ENCODE data around the gene SYTL3.

Gene SYTL3

DNA sequence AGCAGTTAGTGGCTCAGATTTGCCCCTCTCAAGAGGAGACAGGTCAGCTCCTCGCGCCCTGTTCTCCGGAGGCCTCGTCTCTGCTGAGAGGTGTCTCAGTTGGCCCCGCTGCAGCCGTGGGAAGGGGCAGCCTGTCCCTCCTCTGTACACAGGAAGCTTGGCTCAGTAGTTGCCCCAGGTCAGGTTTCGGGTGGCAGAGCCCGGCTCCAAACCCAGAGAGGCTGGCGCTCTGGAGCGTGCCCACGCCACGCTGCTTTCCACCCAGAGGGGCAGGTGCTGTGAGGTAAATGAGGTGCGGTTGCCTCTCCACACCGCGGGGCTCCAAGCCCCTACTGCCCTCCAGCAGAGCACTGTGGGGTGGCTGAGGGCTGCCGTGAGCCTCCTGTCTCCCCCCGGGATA lies 21.3 kb upstream of the SYTL3 start:
- Histone ChIP-seq H3K36me3 (ENCODE audit: control insufficient read depth, low read length) (peaks cover 21% of the 10 kb centered on the region; the same call in 1 of the 2 replicates), H3K9me3 (ENCODE audit: control insufficient read depth, insufficient read depth, low read length) (no peaks in the 10 kb centered on the region), H3K4me2 (ENCODE audit: low read length) (no peak overlapping the region), H3K4me1 (ENCODE audit: control insufficient read depth, low read length) (no peaks in the 10 kb centered on the region), H3K9me2 (replicated peaks; ENCODE audit: control insufficient read depth, low read length) (no peaks in the 10 kb centered on the region), H3K79me2 (ENCODE audit: control insufficient read depth, low read length) (no peaks in the 10 kb centered on the region), H3K27ac (ENCODE audit: low read depth, low read length) (no peak overlapping the region), H3K27me3 (ENCODE audit: control insufficient read depth, low read length) (no peaks in the 10 kb centered on the region), H4K20me1 (ENCODE audit: control insufficient read depth, insufficient read depth, low read depth, low read length) (no peaks in the 10 kb centered on the region), H3K4me3 (ENCODE audit: low read length) (no peak overlapping the region), H3F3A (ENCODE audit: control insufficient read depth, insufficient read depth) (no peaks in the 10 kb centered on the region)
- TF ChIP-seq, protein P1, sequence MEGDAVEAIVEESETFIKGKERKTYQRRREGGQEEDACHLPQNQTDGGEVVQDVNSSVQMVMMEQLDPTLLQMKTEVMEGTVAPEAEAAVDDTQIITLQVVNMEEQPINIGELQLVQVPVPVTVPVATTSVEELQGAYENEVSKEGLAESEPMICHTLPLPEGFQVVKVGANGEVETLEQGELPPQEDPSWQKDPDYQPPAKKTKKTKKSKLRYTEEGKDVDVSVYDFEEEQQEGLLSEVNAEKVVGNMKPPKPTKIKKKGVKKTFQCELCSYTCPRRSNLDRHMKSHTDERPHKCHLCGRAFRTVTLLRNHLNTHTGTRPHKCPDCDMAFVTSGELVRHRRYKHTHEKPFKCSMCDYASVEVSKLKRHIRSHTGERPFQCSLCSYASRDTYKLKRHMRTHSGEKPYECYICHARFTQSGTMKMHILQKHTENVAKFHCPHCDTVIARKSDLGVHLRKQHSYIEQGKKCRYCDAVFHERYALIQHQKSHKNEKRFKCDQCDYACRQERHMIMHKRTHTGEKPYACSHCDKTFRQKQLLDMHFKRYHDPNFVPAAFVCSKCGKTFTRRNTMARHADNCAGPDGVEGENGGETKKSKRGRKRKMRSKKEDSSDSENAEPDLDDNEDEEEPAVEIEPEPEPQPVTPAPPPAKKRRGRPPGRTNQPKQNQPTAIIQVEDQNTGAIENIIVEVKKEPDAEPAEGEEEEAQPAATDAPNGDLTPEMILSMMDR (IDR thresholded peaks at IDR 0.05; ENCODE audit: low read depth, low read length, poor library complexity, severe bottlenecking) = no peak
- TF ChIP-seq EZH2phosphoT487 (IDR thresholded peaks at IDR 0.05; ENCODE audit: borderline replicate concordance, low read length) = no peak

DNA sequence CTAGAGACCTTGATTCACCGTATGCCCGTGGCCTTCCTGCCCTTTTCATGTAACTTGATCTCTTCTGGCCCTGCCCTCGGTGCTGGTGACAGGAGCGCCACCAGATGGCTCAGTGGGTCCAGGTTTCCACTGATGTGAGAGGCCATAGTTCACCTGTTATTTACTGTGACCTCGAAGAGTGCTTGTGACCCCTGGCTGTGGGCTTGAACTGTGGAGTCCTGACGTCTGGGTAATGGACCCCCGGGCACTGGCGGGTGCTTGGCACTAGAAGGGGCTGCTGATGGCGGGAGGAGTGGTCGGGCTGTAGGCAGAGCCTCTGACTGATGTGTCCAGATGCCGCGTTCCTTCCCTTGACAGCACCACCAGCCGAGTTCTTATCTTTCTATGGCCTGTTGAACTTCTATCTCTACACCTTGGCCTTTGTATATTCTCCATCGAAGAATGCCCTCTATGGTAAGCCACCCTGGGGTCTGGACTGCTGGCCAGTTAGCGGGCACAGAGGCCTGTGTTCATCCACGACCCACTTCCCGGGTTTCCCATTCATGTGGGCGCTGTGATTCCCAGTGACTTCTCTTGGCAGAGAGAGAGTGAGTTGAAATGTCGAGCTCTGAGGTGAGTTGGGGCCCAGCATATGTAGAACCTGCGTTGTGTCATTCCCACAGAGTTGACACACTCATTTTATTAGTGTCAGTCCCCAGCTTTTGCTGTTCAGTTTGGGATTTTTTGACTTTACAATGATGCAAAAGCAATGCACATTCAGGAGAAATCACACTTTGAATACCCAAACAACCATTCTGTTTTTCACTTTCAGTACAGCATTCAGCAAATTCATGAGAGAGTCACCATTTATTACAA lies 20.3 kb upstream of the SYTL3 start:
- Histone ChIP-seq H3K4me2 (ENCODE audit: low read length) (no peak overlapping the region), H3F3A (ENCODE audit: control insufficient read depth, insufficient read depth) (no peaks in the 10 kb centered on the region), H3K9me2 (replicated peaks; ENCODE audit: control insufficient read depth, low read length) (no peaks in the 10 kb centered on the region), H3K27me3 (ENCODE audit: control insufficient read depth, low read length) (no peaks in the 10 kb centered on the region), H3K27ac (ENCODE audit: low read depth, low read length) (no peak overlapping the region), H3K4me3 (ENCODE audit: low read length) (no peak overlapping the region), H3K9me3 (ENCODE audit: control insufficient read depth, insufficient read depth, low read length) (no peaks in the 10 kb centered on the region), H3K4me1 (ENCODE audit: control insufficient read depth, low read length) (no peaks in the 10 kb centered on the region), H4K20me1 (ENCODE audit: control insufficient read depth, insufficient read depth, low read depth, low read length) (no peaks in the 10 kb centered on the region), H3K79me2 (ENCODE audit: control insufficient read depth, low read length) (no peaks in the 10 kb centered on the region), H3K36me3 (ENCODE audit: control insufficient read depth, low read length) (peaks cover 29% of the 10 kb centered on the region)
- TF ChIP-seq, protein P1 (IDR thresholded peaks at IDR 0.05; ENCODE audit: low read depth, low read length, poor library complexity, severe bottlenecking) = peak; percentile 14
- no peak for TF ChIP-seq EZH2phosphoT487 (IDR thresholded peaks at IDR 0.05; ENCODE audit: borderline replicate concordance, low read length)

DNA sequence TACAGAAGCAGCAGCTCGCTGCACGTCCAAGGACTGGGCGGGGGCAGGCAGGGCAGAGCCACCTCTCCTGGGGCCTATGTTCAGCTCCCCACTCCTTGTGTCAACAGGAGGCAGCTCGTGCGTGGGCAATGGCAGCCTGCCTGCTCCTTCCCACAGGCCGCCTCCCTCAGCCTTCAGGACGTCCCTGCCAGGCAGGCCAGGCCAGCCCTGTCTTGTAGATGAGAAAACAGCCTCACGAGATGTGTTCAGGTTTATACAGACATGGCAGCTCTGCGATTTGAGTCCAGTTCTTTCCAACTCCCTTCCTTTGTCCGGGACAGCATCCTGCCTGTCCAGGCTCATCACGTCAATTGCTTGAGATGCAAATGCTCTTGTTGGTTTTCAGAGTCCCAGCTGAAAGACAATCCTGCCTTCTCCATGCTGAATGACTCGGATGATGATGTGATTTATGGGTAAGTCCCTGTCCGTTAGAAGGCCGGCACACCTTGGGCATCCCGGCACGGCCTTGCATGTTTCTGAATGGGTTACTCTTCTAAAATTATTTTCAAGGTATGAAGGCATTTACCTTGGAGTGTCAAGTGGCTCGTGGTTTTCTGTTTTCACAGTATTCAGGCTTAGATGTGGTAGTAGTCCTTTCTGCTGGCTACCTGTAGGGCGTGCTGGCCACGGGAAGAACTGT lies 18.8 kb upstream of the SYTL3 start:
- Histone ChIP-seq H3K4me1 (ENCODE audit: control insufficient read depth, low read length) (no peaks in the 10 kb centered on the region), H3K4me3 (ENCODE audit: low read length) (no peak overlapping the region), H3K9me2 (replicated peaks; ENCODE audit: control insufficient read depth, low read length) (no peaks in the 10 kb centered on the region), H3K27me3 (ENCODE audit: control insufficient read depth, low read length) (no peaks in the 10 kb centered on the region), H3K27ac (ENCODE audit: low read depth, low read length) (no peak overlapping the region), H3F3A (ENCODE audit: control insufficient read depth, insufficient read depth) (0 out of 2 replicates have a peak, but pooled peaks cover 4% of the 10 kb centered on the region), H3K79me2 (ENCODE audit: control insufficient read depth, low read length) (no peaks in the 10 kb centered on the region), H4K20me1 (ENCODE audit: control insufficient read depth, insufficient read depth, low read depth, low read length) (no peaks in the 10 kb centered on the region), H3K4me2 (ENCODE audit: low read length) (no peak overlapping the region), H3K9me3 (ENCODE audit: control insufficient read depth, insufficient read depth, low read length) (no peaks in the 10 kb centered on the region), H3K36me3 (ENCODE audit: control insufficient read depth, low read length) (peaks cover 30% of the 10 kb centered on the region)
- TF ChIP-seq, protein P1 (IDR thresholded peaks at IDR 0.05; ENCODE audit: low read depth, low read length, poor library complexity, severe bottlenecking) = no peak
- no peak for TF ChIP-seq EZH2phosphoT487 (IDR thresholded peaks at IDR 0.05; ENCODE audit: borderline replicate concordance, low read length)

Data from DOHH2 (cell line).